GM12801 (cell line): ENCODE results near the gene CAMTA1.

ENCODE experiments used
- TF ChIP-seq, protein P1 (sequence below): IDR thresholded peaks from one replicate; pipeline ENCODE4 v1.5.1; 2011; ENCODE audit warnings: control low read depth; ENCODE audit not compliant: insufficient read length; ENCODE audit errors: extremely low read depth

The CAMTA1 gene

DNA sequence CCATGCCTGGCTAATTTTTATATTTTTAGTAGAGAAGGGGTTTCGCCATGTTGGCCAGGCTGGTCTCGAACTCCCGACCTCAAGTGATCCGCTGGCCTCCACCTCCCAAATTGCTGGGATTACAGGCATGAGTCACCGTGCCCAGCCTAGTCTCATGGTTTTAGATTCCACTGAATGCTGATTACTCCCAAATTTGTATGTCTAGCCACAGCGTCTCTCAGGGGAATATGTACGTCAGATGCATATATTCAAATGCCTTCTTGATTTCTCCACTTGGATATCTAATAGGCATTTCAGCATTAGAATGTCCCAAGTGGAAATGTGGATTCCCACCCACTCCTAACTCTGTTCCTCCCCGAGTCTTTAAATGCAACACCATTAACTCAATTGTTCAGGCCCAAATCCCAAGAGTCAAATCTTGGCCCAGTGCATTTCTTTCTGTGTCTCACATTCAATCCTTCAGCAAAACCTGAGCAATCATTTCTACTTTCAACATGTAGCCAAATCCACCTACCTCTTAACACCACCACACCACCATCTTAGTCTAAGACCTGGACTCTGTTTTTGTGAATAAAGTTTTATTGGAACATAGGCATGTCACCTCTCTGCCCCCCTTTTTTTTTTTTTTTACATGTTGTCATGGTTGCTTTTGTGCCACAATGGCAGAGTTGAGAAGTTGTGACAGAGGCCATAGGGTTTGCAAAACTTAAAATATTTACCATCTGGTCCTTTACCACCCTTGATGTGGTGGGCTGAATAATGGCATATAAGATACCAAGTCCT lies 9.8 kb upstream of the CAMTA1 start:
- TF ChIP-seq, protein P1, sequence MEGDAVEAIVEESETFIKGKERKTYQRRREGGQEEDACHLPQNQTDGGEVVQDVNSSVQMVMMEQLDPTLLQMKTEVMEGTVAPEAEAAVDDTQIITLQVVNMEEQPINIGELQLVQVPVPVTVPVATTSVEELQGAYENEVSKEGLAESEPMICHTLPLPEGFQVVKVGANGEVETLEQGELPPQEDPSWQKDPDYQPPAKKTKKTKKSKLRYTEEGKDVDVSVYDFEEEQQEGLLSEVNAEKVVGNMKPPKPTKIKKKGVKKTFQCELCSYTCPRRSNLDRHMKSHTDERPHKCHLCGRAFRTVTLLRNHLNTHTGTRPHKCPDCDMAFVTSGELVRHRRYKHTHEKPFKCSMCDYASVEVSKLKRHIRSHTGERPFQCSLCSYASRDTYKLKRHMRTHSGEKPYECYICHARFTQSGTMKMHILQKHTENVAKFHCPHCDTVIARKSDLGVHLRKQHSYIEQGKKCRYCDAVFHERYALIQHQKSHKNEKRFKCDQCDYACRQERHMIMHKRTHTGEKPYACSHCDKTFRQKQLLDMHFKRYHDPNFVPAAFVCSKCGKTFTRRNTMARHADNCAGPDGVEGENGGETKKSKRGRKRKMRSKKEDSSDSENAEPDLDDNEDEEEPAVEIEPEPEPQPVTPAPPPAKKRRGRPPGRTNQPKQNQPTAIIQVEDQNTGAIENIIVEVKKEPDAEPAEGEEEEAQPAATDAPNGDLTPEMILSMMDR: no peak

DNA sequence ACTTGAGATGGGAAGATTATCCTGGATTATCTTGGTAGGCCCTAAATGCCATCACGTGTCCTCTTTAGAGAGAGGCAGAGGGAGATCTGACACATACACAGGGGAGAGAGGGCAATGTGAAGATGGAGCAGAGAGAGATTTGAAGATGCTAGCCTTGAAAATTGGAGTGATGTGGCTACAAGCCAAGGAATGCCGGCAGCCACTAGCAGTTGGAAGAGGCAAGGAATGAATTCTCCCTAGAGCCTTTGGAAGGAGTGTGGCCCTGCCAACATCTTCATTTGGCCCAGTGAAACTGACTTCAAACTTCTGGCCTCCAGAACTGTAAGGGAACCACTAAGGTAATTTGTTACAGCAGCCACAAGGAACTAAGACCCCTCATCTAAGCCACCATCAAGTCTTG lies 8.9 kb upstream of the CAMTA1 start:
- TF ChIP-seq, protein P1: no peak

DNA sequence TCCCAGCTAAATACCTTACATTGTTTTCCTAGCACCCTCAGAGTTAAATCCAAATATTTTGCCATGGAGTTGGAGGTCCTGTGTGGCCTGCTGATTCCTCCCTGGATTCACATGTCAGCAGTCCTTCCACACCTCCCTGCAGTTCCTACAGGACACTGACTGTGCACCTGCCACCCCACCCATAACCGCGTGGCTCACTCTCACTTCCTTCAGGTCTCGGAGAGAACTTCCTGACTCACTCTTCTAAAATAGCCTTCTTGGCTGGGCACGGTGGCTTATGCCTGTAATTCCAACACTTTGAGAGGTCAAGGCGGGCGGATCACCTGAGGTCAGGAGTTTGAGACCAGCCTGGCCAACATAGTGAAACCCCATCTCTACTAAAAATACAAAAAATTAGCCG lies 8.4 kb upstream of the CAMTA1 start:
- TF ChIP-seq, protein P1: no peak

DNA sequence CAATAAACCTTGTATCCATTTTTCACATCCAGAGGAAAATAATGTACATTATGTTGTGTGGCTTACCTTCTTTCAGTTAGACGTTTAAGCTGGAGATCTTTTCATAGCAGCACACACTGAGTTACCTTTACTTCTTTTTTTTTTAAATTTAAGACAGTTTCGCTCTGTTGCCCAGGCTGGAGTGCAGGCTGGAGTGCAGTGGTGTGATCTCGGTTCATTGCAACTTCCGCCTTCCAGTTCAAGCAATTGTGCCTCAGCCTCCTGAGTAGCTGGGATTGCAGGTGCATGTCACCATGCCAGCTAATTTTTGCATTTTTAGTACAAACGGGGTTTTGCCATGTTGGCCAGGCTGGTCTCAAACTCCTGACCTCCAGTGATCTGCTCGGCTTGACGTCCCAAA lies 7.4 kb upstream of the CAMTA1 start:
- TF ChIP-seq, protein P1: no peak

DNA sequence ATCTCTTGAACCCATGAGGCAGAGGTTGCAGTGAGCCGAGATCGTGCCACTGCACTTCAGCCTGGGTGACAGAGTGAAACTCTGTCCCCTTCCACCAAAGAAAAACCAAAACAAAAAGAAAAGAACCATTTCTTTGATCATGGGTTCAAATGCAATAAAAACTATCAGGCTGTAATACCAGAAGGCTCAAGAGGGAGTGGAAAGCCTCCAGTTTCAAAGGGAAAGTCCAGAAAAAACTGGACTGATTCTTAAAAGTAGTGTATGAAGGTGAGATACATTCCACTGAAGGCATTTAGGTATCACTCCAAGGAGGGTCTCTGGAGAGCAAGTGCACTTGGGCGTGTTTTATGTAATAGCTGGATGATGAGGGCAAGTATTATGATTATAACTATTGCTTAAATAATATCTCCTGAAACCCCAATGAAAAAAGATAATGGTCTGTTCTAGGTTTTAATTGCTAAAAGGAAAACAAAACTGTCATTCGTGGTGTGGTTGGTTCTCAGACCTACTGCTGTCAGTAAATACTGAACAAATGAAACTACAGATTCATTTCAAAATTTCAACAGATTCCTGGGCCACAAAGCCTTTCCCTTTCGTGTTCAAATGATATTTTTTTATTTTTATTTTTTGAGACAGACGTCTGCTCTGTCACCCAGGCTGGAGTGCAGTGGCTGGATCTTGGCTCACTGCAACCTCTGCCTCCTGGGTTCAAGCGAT lies 6.0 kb upstream of the CAMTA1 start:
- TF ChIP-seq, protein P1: no peak

DNA sequence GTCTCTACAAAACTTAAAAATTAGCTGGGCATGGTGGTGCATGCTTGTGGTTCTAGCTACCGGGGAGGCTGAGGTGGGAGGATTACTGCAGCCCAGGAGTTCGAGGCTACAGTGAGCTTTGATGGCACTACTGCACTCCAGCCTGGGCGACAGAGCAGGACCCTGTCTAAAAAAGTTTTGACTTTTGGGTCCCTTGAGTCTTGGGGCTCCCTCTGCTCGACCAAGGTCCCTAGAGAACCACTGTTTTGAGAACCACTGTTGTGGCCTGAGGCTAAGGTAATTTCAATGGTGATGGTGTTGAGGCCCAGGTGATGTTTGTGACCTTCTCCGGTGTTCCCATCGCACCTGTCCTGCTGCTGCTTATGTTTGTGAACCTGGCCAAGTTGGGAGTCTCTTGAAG lies 3.1 kb upstream of the CAMTA1 start:
- TF ChIP-seq, protein P1: no peak

DNA sequence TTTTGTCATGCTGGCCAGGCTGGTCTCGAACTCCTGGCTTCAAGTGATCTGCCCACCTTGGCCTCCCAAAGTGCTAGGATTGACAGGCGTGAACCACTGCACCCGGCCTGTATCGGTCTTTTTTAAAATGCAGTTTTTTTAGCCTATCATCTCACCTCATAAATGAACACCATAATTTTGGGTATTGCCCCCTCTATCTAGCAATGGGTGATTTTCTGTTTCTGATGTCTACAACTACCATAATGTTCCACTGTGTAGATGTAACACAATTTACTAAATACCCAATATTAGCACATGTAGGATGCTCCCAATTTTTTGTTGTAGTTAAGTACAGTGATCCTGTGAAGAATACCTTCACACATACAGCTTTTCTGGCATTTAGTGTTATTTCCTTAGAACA lies 2.0 kb upstream of the CAMTA1 start:
- TF ChIP-seq, protein P1: no peak
